ENCODE data around the gene BATF2.

The BATF2 gene

DNA sequence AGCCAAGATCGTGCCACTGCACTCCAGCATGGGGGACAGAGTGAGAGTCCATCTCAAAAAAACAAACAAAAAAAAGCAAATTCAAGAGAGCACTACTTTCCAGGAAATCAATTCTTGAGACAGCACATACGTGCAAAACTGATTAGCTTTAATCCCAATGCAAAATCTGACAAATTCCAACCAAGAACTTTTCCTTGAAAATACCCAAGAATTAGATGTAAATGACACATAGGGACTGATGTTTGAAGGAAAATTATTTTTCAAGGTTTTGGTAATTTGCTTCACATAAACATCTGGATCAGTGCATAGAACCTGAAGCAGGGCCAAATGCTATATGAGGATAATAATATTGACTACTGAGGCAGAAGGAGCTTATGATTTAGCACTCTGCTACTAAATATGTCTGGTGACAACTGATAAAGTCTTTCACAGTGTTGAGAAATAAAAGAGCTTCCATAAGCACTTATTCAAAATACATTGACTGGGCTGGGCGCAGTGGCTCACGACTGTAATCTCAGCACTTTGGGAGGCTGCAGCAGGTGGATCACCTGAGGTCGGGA, 33.6 kb downstream of the BATF2 start:
- no peak for DNase-seq (ENCODE audit: low read depth)

DNA sequence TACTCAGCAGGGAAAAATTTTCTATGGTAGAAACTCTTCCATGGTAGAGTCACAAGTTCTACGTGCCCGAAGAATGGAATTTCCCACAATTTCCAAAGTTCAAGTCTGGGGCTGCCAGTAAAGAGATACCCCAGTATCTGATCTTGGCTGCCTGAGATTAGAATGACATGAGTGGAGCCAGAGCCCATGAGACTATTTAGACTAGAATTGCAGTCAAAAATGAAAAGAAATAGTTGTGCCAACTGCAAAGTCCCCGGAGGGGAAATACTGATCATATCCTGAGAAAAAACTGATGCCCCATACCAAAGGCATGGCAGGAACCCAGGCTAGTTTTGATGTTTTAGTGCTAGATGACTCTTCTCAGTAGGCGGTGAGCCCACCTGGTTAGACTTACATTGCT, 36.1 kb downstream of the BATF2 start:
- DNase-seq (ENCODE audit: low read depth): no peak

DNA sequence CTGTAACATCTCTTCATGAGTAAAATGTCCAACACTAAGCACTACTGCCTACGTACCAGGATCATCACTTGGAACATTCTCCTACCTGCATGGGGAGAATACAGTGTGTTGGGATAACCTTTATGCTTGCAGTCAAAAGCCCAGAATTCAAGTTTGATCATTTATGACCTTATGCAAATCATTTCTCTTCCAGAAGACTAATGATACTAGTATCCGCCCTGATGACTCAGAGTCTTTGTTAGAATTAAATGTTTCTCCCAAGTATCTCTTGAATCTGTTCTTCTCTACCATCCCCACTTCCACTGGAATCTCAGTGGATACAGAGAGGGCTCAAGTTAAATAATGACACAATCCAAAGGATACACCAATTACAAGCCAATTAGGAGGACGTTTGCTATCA, 37.3 kb downstream of the BATF2 start:
- DNase-seq (ENCODE audit: low read depth): no peak

DNA sequence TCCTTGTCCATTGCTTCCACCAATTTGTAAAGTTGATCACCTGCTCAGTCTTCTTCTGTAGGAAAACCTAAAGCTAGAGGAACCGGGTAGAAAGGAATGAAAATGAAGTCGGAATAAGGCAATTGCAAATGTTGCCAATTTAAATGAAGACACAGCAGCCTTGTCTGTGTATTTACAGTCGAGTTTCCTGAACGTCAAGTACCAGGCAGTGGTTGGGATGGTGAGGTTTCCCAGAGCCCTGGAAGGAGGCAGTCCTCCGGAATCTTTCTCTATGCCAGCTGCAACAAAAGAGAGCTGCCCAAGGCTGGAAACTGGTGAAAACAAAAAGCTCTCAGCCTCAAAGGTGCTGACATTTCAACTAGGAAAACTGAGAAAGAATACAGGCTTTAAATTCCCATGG, 42.6 kb downstream of the BATF2 start:
- no peak for DNase-seq (ENCODE audit: low read depth)

DNA sequence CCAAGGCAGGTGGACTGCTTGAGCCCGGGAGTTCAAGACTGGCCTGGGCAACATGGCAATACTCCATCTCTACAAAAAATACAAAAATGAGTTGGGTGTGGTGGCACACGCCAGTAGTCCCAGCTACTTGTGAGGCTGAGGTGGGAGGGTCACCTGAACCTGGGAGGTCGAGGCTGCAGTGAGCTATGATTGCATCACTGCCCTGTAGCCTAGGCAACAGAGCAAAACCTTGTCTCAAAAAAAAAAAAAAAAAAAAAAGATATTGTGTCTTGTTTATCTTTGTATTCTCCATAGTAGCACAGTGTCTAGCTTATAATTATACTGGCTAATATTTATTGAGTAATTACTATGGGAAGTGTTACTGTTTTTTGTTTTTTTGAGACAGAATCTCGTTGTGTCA, 45.2 kb downstream of the BATF2 start:
- no peak for DNase-seq (ENCODE audit: low read depth)

DNA sequence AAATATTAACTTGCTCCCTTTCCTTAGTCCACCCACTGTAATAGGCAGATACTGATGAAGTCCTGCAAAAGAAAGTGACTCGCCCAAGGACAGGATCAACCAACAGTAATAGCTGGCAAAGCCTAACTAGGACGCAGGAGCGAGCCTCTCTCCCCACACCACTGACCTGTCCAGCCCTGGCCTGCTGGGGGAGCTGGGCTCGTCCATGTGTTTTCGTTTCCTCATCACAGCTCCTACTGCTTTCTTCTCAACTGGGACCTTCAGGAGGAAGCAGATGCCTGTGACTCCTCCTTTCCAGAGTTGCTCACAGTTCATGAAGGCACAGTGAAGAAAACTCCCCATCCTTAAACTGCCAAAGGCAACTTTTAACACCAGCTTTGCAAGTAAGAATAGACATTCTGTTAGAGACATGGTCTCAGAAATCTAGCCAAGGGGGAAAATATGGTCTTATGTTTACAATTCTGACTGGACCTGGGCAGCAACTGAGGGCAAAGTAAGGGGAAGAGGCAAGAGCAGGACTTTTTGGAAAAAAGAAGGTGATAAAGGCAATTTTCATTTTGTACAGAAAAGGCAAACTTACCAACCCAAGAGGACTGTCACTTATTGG, 49.5 kb downstream of the BATF2 start:
- DNase-seq (ENCODE audit: low read depth): no peak
